DLD1 (cell line): ENCODE results near the gene TUBGCP4.
"Not testable (repeated sequence)": the region's sequence is repeated elsewhere in the genome, so short reads cannot be mapped to it uniquely, and the experiment has no call there.

Experiments used
- in situ Hi-C: cut with HindIII; loops from 2 replicates; pipeline ENCODE4 v1.10.0; 2017; ENCODE audit warnings: low sequenced_read_pairs

Gene TUBGCP4, protein sequence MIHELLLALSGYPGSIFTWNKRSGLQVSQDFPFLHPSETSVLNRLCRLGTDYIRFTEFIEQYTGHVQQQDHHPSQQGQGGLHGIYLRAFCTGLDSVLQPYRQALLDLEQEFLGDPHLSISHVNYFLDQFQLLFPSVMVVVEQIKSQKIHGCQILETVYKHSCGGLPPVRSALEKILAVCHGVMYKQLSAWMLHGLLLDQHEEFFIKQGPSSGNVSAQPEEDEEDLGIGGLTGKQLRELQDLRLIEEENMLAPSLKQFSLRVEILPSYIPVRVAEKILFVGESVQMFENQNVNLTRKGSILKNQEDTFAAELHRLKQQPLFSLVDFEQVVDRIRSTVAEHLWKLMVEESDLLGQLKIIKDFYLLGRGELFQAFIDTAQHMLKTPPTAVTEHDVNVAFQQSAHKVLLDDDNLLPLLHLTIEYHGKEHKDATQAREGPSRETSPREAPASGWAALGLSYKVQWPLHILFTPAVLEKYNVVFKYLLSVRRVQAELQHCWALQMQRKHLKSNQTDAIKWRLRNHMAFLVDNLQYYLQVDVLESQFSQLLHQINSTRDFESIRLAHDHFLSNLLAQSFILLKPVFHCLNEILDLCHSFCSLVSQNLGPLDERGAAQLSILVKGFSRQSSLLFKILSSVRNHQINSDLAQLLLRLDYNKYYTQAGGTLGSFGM

DNA sequence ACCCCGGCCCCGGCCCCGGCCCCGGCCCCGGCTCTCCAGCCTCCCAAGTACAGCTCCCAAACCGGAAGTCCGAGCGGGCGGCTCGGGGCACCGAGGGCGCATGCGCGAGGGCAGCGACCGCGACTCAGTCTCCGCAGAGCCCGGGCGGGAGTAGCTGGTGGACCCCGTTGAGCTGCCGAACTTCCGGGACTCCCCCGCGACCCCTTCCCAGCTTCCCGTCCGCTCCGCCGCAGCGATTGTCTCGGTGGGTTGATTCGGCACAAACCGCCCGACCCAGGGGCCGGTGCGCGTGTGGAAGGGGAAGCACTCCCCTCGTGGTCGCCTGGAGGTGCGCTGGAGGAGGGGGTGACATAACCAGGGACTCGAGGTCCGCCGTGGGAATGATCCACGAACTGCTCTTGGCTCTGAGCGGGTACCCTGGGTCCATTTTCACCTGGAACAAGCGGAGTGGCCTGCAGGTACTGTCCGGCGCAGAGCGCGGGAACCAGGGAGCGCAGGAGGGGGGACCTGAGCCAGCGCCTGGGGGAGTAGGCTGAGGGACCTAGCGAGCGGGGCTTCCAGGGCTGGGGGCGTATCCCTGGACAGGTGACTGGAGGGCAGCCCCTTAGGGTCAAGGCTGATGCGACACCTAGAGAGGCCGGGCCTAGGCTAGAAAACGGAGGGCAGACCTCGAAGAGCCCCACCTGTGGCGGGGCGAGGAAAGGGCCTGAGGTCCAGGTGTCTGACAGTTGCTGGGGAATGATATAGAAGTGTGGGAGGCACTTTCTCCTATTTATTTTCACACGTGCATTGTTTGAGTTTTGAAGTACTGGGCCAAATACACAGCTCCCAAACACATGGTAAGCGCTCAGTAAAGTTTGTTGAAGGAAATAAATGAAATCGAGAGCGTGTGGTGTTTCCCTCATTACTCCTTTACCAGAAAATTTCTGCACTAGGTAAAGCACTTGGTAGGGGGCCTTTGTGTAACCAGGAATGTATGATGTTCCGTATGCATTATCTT lies at the start of gene TUBGCP4, which contains the start of gene ZSCAN29:
Gene TUBGCP4 (plus strand): TSS at position 127 of the 1,000 bp plus-strand sequence. CDS start 254 bp downstream, at position 381.
Gene ZSCAN29 (minus strand): TSS at position 69 of the 1,000 bp plus-strand sequence. CDS start 1,130 bp downstream, outside the sequence.
- in situ Hi-C loops = no loop called here

DNA sequence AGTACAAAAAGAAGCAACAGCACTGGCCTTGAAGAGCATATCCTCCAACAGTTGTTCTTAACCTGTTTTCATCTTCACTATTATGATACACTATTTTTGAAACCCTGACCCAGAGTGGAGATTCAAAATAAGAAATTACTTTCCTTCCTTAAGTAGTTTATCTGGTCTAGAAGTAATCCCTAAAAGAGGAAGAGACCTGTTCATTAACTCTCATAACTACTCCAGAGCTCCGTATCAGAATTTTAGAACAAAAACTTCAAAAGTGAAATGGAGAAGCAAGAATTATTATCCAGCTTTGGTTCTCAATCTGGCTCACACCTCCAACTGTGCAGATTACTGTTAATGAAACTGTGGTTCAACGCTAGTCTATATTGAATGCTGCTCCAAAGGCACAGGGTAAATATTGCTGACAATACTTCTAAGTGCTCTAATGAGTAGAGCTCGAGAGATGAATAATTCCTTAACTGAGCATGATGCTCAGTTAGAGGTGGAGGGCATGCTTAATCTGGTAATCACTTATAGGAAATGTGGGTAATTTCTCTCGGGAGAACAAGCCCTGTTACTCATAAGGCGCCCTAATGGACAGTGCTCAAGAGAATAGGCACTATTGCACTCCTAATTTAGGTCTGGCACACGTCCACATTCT lies 45.7 kb upstream of the TUBGCP4 start:
- in situ Hi-C loops = no loop called here

- in situ Hi-C loops = no loop called here
Observed at GRCh38 chr15:43329217-43329959, 41.5 kb upstream of the TUBGCP4 start.

GRCh38 chr15:43329960-43330779 lies 40.7 kb upstream of the TUBGCP4 start, which contains the start of gene LCMT2:
LCMT2 (minus strand) TSS chr15:43330573; CDS start chr15:43330489, 84 bp downstream.
- in situ Hi-C loops = no loop called here

- in situ Hi-C loops = no loop called here
Observed at GRCh38 chr15:43330780-43331087, 40.2 kb upstream of the TUBGCP4 start.

GRCh38 chr15:43346305-43346704 lies 24.6 kb upstream of the TUBGCP4 start:
- in situ Hi-C loops = no loop called here

DNA sequence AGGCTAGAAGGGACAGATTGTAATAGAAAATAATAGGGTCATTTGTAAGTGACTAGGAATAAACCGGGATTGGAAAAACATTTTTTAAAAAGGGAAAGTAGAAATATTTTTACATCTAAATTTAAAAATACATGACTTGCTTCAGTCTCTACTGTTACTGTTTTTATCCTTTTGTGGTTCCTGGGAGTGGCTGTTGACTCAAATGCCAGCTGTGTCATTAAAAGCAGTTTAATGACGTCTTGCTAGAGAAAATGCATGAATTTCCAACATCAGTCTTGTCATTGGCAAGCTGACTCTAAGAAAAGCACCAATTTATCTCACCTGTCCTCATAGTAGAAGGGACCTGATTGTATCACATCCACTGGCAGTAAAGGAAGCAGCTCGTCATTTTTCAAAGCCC lies 23.8 kb upstream of the TUBGCP4 start:
- in situ Hi-C loops = no loop called here

DNA sequence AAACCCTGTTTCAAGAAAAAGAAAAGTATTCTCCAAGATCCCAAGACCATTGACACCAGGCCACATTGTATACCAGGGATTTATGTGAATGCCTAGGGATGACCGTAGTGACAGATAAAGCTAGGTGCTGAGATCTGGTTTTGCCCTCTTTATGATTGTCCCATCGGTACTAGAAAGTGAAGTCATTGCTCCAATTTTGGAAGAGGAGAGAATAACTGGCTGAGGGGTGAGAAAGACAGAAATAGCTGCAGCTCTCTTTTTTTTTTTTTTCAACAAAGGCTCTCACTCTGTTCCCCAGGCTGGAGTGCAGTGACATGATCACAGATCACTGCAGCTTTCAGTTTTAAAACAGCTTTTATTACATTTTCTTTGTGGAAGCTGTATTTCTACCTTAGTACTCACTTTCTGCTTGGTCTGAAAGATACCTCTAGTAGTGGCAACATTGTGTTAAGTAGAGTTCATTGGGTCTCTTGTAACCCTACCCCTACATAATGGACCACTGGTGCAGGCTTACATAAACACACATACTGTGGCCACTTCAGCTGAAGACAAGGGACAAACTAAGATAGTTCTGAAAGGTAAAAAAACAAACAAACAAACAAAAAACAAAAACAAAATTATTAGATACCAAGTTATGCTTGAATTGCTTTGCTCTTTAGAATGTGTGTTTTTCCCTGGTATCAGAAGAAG lies 18.1 kb upstream of the TUBGCP4 start:
- in situ Hi-C loops = no loop called here

GRCh38 chr15:43360821-43361220 lies 10.1 kb upstream of the TUBGCP4 start:
- in situ Hi-C loops = loop anchor here (5.0 kb wide), 1 partner anchor 56 kb away; no protein-coding TSS in a partner anchor

- in situ Hi-C loops = loop anchor here (5.0 kb wide), 1 partner anchor 56 kb away; no protein-coding TSS in a partner anchor
Observed at GRCh38 chr15:43361313-43361903, 9.5 kb upstream of the TUBGCP4 start.

DNA sequence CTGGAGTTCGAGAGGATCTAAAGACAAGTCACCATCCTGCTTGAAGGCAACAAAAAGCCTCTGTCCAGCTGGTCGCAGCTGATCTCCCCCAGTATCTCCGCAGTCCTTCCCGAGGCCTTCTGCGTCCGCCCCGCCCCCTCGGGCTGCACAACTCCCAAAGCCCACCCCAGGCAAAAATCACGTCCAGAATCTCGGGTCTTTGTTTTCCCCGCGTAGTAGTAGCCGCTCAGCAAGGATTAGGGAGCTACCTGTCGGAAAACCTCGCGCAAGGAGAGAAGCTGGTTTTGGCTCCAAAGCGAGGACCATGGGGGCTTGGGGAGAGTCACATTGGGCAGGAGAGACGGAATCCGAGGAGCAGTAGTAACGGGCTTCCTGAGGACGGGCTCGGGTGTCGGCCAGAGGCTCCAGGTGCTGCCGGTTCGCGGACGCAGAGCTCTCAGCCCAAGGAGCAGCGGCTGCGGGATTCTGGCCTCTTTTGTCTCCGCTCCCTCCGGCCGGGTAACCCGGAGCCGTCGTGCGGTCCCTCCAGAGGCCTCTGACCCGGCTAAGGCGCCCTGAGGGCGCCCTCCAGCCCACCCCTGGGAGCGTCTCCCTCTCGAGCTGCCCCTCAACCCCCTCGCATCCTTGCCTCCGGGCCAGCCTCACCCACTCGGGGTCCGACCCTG lies 459 bp upstream of the TUBGCP4 start:
- in situ Hi-C loops = no loop called here

GRCh38 chr15:43376017-43376705 lies 5.3 kb downstream of the TUBGCP4 start:
- in situ Hi-C loops = no loop called here

DNA sequence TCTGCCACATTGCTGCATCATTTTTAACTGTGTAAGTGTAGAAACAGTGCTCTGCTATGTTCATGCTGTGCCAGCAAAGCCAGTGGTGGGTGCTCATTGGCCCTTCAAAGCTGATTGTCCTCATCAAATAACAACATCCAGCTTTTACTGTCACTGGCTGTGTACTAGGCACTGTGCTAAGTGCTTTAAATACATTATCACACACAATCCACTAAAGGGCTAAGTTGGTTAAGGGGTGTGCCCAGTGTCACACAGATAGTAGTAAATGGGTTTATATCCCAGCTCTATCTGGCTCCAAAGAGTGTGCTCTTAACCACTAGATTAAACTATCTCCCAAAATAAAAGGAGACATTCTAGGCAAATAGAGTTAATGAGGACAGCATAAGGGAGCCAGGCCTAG lies 7.7 kb downstream of the TUBGCP4 start:
- in situ Hi-C loops = no loop called here

- in situ Hi-C loops = no loop called here
Observed at GRCh38 chr15:43382310-43382709, 11.4 kb downstream of the TUBGCP4 start.

- in situ Hi-C loops = no loop called here
Observed at GRCh38 chr15:43383070-43383469, 12.2 kb downstream of the TUBGCP4 start.

DNA sequence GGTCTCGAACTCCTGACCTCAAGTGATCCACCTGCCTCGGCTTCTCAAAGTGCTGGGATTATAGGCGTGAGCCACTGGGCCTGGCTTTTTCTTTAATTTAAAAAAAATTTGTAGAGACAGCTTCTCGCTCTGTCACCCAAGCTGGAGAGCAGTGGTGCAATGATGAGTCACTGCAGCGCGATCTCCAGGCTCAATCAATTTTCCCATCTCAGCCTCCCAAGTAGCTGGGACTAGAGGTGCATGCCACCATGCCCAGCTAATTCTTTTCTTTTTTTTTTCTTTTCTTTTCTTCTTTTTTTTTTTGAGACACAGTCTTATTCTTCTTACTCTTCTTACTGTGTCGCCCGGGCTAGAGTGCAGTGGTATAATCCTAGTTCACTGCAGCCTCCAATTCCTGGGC lies 19.8 kb downstream of the TUBGCP4 start:
- in situ Hi-C loops = no loop called here

- in situ Hi-C loops = not testable (repeated sequence)
Observed at GRCh38 chr15:43393592-43393991, 22.7 kb downstream of the TUBGCP4 start.
